Endometrium (tissue), 2 donors: Measurements from ENCODE around the gene PRAF2.

Source experiments
- FAIRE-seq: peaks from 2 replicates; lab custom pipeline; 2012; peaks lifted over from hg19 to GRCh38; lab: Jason Lieb, UNC
- donor health status: control.
- donor health status: control.

Gene PRAF2

GRCh38 chrX:49041744-49042580, 31.8 kb downstream of the PRAF2 start:
- no peak for FAIRE-seq

GRCh38 chrX:49040376-49040955, 33.3 kb downstream of the PRAF2 start:
- no peak for FAIRE-seq

- FAIRE-seq, result no peak
Observed at GRCh38 chrX:49039598-49040375, 34.0 kb downstream of the PRAF2 start.

- no peak for FAIRE-seq
Observed at GRCh38 chrX:49037883-49038475, 35.8 kb downstream of the PRAF2 start.

- no peak for FAIRE-seq
Observed at GRCh38 chrX:49030283-49030682, 43.5 kb downstream of the PRAF2 start.

- no peak for FAIRE-seq
Observed at GRCh38 chrX:49029876-49030275, 43.9 kb downstream of the PRAF2 start.
